Measurements from ENCODE around the gene CBX2. TPM values are rescaled to one million over a fixed set of nuclear protein-coding genes. Genes with fewer than 3 reads are reported as not detected.
A peak's percentile ranks its signal among the peaks of the same experiment; 100 is the strongest.

Gene CBX2
- total RNA-seq, 1 donor from 2014 or later, result 53.5 TPM

GRCh38 chr17:79791735-79792161 lies 13.8 kb downstream of the CBX2 start:
- no peak for DNase-seq (ENCODE audit: low spot score)
- H3K79me2 ChIP-seq (ENCODE audit: low read depth), result peaks cover 7% of the 10 kb centered on the region
- H3K27ac ChIP-seq, result no peak overlapping the region
- peak overlapping the region; percentile 42 for H3K4me2 ChIP-seq
- peaks cover 74% of the 10 kb centered on the region for H3F3A ChIP-seq (ENCODE audit: low read depth)
- H3K9ac ChIP-seq, result no peak overlapping the region
- Mint-ChIP-seq H3K4me1 (peaks cover 58% of the 10 kb centered on the region), H3K36me3 (peaks cover 4% of the 10 kb centered on the region), H3K27ac (no peak overlapping the region), H3K27me3 (ENCODE audit: insufficient read depth, low read depth) (peaks cover 47% of the 10 kb centered on the region), H3K4me3 (peak overlapping the region; percentile 79), H3K9me3 (no peaks in the 10 kb centered on the region)
- H2AFZ ChIP-seq (replicated peaks), result no peak overlapping the region
- H3K4me3 ChIP-seq, result no peak overlapping the region
- no peaks in the 10 kb centered on the region for H3K9me3 ChIP-seq (ENCODE audit: low read depth)
- no peaks in the 10 kb centered on the region for H3K36me3 ChIP-seq
- H4K20me1 ChIP-seq (ENCODE audit: low read depth), result peaks cover 89% of the 10 kb centered on the region
- H3K4me1 ChIP-seq, result peaks cover 45% of the 10 kb centered on the region
- TF ChIP-seq EZH2phosphoT487 (IDR thresholded peaks at IDR 0.05) (peak; percentile 88), EZH2 (IDR thresholded peaks at IDR 0.05) (peak; percentile 95), CTCF (IDR thresholded peaks at IDR 0.05) (no peak)
- H3K27me3 ChIP-seq, result peaks cover 98% of the 10 kb centered on the region

- H3F3A ChIP-seq (ENCODE audit: low read depth), result peaks cover 68% of the 10 kb centered on the region
- H3K4me3 ChIP-seq, result no peak overlapping the region
- Mint-ChIP-seq H3K4me3 (peak overlapping the region; percentile 79), H3K4me1 (peaks cover 55% of the 10 kb centered on the region), H3K27me3 (ENCODE audit: insufficient read depth, low read depth) (peaks cover 46% of the 10 kb centered on the region), H3K9me3 (no peaks in the 10 kb centered on the region), H3K36me3 (peaks cover 1% of the 10 kb centered on the region), H3K27ac (no peak overlapping the region)
- peak overlapping the region; percentile 54 for H3K4me2 ChIP-seq
- H3K79me2 ChIP-seq (ENCODE audit: low read depth), result peaks cover 7% of the 10 kb centered on the region
- no peaks in the 10 kb centered on the region for H3K9me3 ChIP-seq (ENCODE audit: low read depth)
- no peak overlapping the region for H3K9ac ChIP-seq
- H3K36me3 ChIP-seq, result no peaks in the 10 kb centered on the region
- H4K20me1 ChIP-seq (ENCODE audit: low read depth), result peaks cover 82% of the 10 kb centered on the region
- no peak for DNase-seq (ENCODE audit: low spot score)
- peaks cover 45% of the 10 kb centered on the region for H3K4me1 ChIP-seq
- peaks cover 94% of the 10 kb centered on the region for H3K27me3 ChIP-seq
- no peak overlapping the region for H2AFZ ChIP-seq (replicated peaks)
- no peak overlapping the region for H3K27ac ChIP-seq
- TF ChIP-seq EZH2 (IDR thresholded peaks at IDR 0.05), result peak; percentile 0
- no peak for TF ChIP-seq EZH2phosphoT487 (IDR thresholded peaks at IDR 0.05)
- TF ChIP-seq CTCF (IDR thresholded peaks at IDR 0.05), result no peak
These were observed 14.5 kb downstream of the CBX2 start for GRCh38 chr17:79792341-79792871.

- no peaks in the 10 kb centered on the region for H3K9me3 Mint-ChIP-seq
- H3K36me3 Mint-ChIP-seq, result no peaks in the 10 kb centered on the region
- Histone ChIP-seq H3K4me2 (peak overlapping the region; percentile 54), H3K4me3 (peak overlapping the region; percentile 5), H3F3A (ENCODE audit: low read depth) (peaks cover 61% of the 10 kb centered on the region), H3K27ac (no peak overlapping the region), H4K20me1 (ENCODE audit: low read depth) (peaks cover 73% of the 10 kb centered on the region), H3K36me3 (no peaks in the 10 kb centered on the region), H3K79me2 (ENCODE audit: low read depth) (peaks cover 7% of the 10 kb centered on the region), H3K4me1 (peaks cover 47% of the 10 kb centered on the region), H2AFZ (replicated peaks) (no peak overlapping the region), H3K9ac (no peak overlapping the region), H3K27me3 (peaks cover 92% of the 10 kb centered on the region), H3K9me3 (ENCODE audit: low read depth) (no peaks in the 10 kb centered on the region)
- H3K27me3 Mint-ChIP-seq (ENCODE audit: insufficient read depth, low read depth), result peaks cover 46% of the 10 kb centered on the region
- H3K4me3 Mint-ChIP-seq, result peak overlapping the region; percentile 82
- peak; percentile 93 for TF ChIP-seq EZH2phosphoT487 (IDR thresholded peaks at IDR 0.05)
- TF ChIP-seq CTCF (IDR thresholded peaks at IDR 0.05), result no peak
- TF ChIP-seq EZH2 (IDR thresholded peaks at IDR 0.05), result peak; percentile 97
- DNase-seq (ENCODE audit: low spot score), result peak; percentile 68
- H3K4me1 Mint-ChIP-seq, result peaks cover 48% of the 10 kb centered on the region
- no peak overlapping the region for H3K27ac Mint-ChIP-seq
These were observed 15.3 kb downstream of the CBX2 start for GRCh38 chr17:79792984-79793923.
